Left kidney (tissue), 2 donors: ENCODE measurements around the gene LEMD1. TPM values are rescaled to one million over a fixed set of nuclear protein-coding genes. Genes with fewer than 3 reads are reported as not detected.
"Not testable (repeated sequence)": the region's sequence is repeated elsewhere in the genome, so short reads cannot be mapped to it uniquely, and the experiment has no call there.

Experiments
- DNase-seq: peaks from one replicate; pipeline ENCODE4 v3.0.0-alpha.2; 2013
- polyA plus RNA-seq: library from polyadenylated mRNA; unstranded; fragments of 120-200 nt; gene quantifications from one replicate; pipeline ENCODE4 v1.2.1, GENCODE V29; 2013; ENCODE audit not compliant: insufficient read length

Gene LEMD1
- polyA plus RNA-seq, 1 donor = 3.9 TPM

DNA sequence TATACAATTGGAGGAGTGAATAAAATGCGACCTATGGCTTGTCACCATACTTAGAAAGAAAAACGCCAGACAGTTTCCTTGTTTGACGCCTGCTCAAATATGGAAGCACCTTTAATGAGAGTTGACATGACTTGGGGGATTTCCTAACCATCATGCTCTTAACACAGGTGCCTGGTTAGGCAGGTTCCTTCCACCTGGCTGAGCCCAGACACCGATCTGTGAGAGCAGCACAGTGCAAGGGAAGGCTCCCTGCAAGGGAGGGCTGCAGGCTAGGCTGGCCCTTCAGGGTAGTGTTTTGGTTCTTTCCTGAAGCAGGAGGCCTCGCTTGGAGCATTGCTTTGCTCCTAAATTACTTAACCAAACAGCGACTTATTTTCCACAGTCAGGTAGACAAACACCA, 40.6 kb downstream of the LEMD1 start:
- DNase-seq = no peak

DNA sequence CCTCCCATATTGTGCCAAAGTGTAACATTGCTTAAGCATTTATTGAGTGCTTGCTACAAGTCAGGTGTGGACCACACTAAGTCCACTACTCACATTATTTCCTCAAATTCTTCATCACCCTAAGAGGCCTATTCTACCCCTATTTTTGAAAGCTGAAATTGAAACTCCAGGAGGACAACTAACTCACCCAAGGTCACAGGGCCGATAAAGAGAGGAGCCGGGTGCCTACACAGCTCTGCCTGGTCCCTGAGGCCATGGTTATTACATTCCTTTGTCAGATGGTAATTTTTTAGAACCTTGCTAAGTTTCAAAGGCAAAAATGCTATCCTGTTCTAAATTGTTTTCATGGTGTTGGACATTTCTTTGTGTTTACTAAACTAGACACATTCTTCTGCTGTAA, 41.0 kb downstream of the LEMD1 start:
- no peak for DNase-seq

DNA sequence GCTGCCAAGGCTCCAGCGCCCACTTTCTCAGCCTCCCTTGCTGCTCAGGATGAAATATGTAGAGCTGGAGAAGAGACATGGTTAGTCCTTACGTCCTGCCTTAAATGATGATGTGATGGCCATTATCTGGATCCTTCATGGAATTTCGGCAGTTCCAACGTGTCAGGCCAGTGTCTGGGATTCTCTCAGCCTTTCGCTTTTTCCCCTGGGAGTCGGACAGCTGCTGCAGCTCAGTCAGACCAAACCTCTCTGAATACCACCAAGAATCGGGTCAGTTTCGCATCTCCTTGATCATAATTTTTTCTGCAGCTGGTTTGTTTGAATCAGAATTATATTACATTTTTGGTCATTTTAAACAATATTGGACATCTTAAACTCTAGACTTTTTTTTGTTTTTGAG, 42.8 kb downstream of the LEMD1 start:
- no peak for DNase-seq

DNA sequence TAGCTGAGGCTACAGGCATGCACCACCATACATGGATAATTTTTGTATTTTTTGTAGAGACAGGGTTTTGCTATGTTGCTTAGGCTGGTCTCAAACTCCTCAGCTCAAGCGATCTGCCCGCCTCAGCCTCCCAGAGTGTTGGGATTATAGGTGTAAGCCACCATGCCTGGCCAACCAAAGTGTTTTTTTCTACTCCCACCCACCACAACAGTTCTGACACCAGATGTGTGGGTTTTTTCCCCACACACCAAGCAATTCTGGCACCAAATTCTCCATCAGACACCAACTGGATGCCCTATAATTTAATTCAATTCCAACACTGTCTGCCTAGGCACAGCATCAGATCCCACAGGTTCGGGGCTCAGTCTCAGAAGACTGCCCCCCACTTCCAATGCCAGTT, 44.5 kb downstream of the LEMD1 start:
- no peak for DNase-seq

DNA sequence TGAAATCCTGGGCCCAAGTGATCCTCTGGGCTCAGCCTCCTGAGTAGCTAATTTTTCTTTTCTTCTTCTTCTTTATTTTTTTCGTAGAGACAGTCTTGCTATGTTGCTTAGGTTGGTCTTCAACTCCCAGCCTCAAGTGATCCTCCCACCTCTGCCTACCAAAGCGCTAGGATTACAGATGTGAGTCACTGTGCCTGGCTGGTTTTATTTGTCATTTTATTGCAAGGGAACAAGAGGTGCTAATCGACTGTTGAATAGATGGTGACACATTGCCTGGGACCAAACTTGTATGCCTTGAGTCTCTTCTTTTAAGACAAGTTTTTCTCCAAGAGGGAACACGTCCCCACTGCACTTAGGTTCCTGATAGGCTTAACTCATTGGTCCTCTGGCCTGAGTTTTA, 45.1 kb downstream of the LEMD1 start:
- DNase-seq = no peak

DNA sequence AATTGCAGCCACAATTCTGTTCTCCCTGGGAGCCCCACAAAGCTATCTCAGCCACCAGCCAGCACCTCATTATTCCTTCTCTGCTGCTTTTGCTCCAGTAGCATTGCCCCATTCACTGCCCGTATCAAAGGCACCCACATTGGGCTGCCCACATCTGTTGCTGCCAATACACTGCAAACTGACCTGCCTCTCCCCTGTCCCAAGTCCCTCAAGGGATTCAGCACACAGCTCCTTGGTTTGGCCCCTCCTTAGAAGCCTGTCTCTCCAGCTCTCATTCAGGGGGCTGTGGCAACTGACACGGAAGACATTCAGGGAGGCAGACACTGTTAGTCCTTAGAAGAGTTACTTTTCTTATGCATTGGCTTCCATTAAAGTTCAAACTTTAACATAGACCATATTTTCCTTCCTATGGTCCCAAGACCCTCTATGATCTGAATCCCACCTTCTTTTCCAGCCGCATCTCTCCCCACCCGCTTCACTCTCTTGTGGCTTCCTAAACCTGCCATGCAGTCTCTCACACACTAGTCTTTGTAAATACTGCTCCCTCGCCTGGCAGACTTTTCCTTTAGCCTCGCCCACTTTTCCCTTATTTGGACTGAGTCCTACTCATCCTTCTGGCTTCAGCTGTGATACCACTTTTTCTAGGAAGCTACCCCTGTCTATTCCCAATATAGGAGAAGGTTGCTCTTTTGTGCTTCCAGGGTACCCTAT, 45.9 kb downstream of the LEMD1 start:
- no peak for DNase-seq

DNA sequence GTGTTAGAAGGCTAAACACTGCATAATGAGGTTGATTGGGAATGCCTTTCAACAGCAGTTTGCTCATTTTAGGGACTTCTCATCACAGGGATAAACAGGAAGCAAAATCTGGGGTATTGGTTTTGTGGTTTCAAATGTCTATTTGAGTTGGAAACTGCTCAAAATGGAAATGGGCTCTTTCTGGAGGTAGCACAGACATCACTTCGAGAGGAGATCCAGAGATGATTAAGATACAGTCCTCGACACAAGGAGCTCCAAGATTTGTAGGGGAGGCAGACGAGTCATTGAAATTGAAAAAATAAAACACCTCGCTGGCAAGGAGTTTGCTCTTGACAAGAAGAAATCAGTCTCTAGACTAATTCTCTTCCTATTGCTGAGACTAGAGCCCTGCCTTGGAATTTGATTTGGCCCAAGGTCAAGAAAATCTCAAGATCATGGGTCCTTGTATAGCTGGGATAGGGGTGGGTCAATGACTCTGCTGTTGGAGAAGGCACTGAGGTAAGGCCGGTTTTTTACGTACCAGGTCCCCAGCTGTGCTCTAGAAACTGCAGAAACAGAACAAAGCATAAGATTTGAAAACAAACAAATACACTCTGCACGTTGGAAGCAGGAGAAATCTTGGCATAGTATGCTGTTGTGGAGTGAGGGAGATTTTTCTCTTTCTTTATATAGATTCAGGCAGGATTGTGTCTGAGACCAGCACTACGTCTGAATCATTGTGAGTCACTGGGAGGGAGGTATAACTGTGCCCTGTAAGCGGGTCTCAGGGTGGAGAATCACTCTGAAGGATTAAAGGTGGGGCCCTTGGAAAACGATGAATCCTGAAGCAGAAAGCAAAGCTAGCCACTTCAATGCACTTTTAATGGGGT, 47.4 kb downstream of the LEMD1 start:
- DNase-seq = no peak

DNA sequence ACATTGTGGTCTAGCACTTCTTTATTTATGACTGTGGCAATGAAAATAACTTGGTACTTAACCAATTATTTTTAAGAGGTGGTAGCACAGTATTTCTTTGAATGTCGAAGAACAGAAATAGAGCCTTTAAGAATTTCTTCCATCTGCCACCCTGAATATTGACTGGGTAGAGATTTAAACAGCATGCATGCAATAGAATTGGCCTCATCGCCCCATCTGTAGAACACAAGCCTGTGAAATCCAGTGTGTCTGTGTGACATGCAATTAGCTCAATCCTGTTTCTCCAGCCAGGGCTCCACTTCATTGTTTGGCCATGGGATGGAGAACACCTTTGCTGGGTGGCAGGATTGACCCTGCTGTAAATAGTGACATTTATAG, 48.1 kb downstream of the LEMD1 start:
- DNase-seq = no peak

DNA sequence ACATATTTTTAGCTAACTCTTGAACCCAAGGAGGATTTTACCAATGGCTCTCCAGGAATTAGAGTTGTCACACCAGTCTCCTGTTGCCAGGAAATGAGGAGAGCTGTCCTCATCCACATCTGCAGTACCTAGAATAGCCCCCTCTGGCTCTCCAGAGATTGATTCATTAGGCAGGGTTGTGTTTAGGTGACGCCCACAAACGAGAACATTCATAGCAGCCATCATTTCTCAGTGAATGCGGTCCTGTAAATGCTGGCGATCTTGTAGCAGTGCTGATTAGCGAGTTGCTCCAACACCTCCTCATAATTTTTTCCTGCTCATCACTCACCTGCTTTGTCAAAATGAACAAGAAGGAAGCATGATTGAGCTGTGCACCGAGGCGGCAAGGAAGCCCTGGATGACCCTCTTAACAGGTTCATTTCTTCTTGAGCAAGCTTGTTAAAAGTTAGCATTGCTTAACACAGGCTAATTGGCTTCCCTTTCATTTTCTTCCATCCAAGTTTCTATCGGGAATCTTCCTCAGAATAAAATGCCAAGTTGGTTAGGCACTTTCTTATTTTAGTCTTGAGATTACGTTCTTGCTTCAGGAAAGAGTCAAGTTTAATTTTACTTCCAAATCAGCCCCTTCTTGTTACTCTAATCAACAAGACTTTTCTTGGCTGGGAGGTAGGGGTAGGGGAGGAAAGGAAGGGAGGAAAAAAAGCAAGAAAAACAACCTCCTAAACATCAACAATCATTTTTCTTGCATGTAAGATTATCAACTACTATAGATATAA, 48.6 kb downstream of the LEMD1 start:
- DNase-seq = no peak

DNA sequence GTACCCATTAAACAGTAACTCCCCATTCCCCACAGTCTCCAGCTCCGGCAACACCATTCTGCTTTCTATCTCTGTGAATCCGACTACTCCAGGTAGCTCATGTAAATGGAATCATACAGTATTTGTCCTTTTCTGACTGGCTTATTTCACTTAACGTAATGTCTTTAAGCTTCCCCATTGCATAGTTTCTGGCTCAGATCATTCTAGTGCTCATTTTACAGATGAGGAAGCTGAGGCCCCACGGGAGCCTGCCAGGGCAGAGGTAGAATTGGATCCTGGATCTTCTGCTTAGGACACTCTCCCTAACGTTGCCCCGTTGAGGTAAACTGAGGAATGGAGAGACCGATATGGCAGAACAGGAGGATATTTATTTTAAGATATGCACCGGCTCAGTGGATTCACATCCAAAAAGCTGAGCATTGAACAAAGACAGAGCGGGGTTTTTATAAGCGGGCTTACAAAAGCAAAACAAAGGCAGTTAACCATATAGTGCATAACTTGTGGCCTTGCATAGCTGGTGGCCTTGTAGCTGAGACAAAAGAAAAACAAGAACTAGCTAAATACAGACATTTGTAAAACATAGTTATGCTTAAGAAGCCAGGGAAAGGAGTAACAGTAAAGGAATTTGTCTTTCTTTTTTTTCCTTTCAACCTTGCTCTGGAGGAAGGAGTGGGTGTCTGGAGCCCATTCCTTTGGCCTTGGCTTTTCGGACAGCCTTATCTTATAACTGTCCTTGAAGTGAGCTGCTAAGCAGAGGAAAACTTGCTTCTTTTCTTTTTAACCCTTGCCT, 49.8 kb downstream of the LEMD1 start:
- no peak for DNase-seq

DNA sequence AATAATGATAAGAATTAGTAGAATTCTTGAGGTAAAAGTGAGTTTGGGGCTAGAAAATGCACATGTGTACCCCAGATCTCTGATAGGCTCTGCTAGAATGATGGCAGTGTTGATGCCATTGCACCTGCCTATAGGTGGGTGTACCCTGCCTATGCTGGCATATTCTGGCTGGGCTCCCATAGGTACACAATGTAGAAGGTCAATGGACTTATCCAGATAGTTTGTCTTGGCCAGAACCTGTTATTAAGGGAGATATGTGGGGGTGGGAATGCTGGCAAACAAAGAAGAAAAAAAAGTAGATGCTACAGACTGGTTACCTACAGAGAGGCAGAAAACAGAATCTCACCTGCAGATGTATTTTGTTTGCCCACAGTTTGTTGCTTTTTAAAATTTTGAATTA, 51.1 kb downstream of the LEMD1 start:
- DNase-seq = no peak

DNA sequence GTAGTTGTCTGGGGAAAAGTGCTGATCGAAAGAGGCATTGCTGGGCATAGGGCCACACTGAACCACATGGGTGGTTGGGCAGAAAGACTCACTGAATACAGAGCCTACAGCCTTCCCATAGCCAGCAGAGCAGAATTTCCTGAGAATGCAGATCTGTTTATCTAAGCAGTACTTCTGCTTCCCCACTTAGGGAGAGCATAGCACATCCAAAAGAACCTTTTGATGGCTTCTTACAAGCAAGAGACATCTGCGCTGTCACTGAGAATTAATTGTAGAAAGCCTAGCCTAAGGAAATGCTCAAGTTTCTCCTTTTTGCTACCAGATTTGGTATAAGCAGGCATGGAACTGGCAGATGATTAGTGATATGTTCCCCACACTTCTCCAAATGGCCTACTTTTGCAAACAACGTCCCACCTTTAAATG, 52.1 kb downstream of the LEMD1 start:
- no peak for DNase-seq

DNA sequence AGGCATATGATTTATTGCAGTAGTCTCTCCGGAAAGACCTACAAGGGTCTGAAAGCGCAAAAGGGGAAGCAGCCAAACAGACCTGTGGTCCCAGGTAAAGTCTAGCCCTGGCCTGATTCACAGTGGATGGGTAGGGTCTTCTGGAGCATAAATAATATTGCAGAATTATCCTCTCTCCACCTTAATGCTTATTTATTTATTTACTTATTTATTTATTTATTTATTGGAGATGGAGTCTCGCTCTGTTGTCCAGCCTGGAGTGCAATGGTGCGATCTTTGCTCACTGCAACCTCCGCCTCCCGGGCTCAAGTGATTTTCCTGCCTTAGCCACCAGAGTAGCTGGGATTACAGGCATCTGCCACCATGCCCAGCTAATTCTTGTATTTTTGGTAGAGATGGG, 53.4 kb downstream of the LEMD1 start:
- DNase-seq = no peak

DNA sequence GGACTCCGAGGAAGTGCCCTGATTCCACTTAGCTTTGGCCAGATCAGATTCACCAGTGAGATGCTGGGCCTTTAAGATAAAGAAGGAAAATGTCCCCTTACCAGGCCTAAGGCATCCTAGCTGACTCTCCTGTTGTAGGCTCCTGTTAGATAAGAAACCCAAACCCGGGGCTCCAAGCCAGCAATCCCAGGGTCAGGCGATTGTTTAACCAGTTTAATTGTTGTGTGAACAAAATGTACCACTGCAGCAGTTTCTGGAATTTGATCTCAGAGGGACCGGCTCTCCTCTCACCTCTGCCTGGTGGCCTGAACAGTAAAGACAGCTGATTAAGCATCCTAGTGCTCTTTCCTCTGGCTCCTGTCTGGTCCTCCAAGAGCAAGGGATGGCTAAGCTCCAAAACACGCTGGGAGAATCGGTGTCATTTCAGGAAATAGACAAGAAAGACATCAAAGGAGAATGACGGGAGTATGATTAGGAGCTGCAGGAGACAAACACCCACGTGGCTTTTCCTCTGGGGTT, 55.9 kb downstream of the LEMD1 start:
- no peak for DNase-seq

DNA sequence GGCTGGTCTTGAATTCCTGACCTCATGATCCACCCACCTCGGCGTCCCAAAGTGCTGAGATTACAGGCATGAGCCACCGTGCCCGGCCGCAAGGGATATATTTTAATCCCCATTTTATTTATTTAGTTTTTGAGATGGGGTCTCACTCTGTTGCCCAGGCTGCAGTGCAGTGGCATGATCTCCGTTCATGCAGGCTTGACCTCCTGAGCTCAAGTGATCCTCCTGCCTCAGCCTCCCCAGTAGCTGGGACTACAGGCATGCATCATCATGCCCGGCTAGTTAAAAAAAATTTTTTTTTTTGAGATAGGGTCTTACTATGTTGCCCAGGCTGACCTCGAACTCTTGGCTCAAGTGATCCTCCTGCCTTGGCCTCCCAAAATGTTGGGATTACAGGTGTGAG, 56.8 kb downstream of the LEMD1 start:
- not testable (repeated sequence) for DNase-seq

DNA sequence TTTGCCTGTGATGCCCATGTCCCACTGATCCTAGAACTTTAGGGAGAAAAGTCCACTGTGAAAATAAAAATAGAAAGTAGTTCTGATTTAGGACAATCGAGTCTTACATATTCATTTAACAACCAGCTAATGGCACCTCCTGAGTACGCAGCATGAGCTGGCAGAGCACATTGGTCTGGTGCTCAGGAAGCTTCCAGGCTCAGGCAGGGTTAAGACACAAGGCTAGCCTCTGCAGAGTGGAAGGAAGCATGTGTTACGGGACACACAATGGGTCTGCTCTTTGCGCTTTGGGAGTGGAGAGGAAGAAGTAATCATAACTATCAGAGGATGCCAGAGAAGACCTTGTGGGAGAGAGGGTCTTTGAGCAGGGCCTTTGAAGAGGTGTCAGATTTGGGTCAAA, 61.0 kb downstream of the LEMD1 start:
- DNase-seq = no peak

DNA sequence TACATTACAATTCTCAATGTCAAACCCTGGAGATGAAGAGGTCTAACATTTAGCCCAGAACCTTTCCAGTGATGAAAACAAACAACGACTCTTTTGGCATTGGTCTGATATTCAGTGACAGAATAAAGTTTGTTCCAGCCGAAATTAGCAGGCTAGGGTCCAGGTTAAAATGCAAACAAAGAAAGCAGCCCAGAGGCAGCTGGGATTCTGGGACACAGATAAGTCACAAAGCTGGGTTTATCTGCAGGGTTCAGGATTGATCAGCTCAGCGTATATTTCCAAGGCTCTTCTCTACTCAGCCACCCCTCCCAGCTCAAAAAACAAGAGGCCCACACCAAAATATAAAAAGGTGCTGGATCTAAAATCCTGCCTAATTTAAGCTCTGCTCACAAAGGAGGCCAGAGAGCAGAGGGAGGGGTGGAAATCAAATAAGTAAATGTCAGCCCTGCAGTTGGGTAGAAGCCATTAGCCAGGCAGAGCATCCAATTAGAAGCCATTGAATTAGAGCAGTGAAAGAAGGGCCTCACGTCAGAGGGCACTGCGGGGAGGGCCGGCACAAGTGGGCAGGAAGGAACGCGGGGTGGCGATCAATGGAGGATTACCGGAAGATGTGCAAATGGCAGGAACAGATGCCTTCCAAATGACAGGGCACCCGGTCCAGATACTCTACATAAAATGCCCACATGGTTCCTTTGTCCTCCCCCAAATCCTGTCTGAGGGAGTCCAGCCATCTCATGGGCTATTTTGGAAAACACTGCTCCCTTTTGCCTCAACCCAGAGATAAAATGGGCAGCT, 61.9 kb downstream of the LEMD1 start:
- DNase-seq = no peak

DNA sequence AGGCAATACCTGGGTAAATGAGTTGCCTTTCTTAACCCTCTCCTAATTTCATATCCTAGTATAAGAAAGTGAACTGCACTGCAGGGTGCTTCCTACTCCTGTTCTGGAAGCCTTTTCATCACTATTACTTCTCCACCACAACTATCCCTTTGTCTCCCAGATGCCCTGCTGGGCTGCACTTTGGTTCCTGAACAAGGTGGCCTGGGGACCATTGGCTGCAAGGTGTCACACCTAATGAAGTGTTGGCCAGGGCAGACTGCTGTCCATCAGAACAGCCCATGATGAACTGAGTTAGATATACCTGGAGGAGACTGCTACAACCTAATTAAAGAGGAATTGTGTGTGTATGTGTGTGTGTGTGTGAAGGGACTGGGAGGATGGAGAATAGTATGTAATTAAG, 63.3 kb downstream of the LEMD1 start:
- DNase-seq = no peak

DNA sequence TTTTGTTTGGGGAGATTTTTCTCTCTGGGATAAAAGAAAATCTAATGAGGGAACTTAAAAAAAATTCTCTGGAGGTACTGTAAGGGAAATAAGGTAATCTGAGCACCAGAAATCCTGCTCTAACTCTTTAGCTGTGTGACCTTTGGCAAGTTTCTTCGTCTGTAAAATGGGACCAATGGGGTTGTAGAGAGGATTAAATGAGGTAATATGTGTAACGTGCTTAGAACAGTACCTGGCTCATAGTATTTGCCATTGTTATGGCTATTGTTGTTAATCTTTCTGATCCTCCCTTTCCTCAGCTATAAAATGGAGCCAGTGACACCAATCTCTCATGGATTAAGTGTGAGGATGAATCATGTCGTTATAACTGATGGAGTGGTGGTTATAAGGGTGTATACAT, 64.3 kb downstream of the LEMD1 start:
- no peak for DNase-seq

DNA sequence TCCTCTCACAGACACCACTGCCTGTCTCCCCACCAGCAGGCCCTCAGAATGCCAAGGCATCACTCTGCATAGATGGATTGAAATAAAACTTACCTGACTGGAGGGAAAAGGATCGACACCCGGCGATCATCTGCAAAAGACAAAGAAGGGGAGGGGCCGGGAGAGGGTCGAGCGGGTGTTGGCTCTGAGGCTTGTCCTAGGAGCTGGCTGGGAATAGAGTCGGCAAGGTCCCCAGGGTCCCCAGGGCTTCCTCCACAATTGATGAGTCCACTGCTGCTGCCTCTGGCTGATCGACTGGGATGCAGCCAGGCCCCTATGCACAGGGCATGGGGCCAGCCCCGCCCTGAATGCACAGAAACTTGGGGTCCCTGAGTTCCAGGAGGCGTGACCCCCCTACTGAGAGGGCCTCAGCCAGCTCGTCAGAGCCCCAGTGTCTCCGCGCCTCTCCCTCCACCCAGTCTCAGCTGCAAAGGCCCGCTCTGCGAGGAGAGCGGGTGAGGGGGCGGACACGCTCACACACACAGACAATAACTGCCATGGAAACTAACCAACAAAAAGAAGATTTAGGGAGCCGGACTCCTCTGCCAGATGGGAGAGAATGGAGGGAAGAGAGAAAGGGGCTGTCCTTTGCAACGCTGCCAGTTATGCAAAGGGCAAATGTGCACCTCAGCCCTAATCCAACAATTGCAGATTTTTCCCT, 65.3 kb downstream of the LEMD1 start, which contains the start of gene KLHDC8A:
Gene KLHDC8A, minus strand, starts transcription at position 483 of the 700 bp plus-strand sequence. CDS start 13,318 bp downstream, outside the sequence.
- DNase-seq = peak; percentile 75
